Stomach smooth muscle (tissue), 2 donors: Measurements from ENCODE around the gene LNX2.

Source experiments
- H3K27ac ChIP-seq: one replicate; pipeline ENCODE4 v1.7.0; 2013; ENCODE audit warnings: mild to moderate bottlenecking, low read length, inconsistent platforms
- H3K27me3 ChIP-seq, 2 donors: one replicate each; pipeline ENCODE4 v1.7.0; 2013; ENCODE audit warnings: low read length in 2 of 2; ENCODE audit not compliant: insufficient read depth in 2 of 2, control insufficient read depth in 1 of 2
- H3K36me3 ChIP-seq, 2 donors: one replicate each; pipeline ENCODE4 v1.7.0; 2013; ENCODE audit warnings: low read length in 2 of 2; ENCODE audit not compliant: control insufficient read depth in 2 of 2, insufficient read depth in 2 of 2
- H3K4me1 ChIP-seq: one replicate; pipeline ENCODE4 v1.7.0; 2013; ENCODE audit warnings: low read length; ENCODE audit not compliant: control insufficient read depth, insufficient read depth
- H3K4me3 ChIP-seq, 2 donors: one replicate each; pipeline ENCODE4 v1.7.0; 2013; ENCODE audit warnings: low read length in 2 of 2
- H3K9ac ChIP-seq, 2 donors: one replicate each; pipeline ENCODE4 v1.7.0; 2013; ENCODE audit warnings: low read length in 2 of 2, mild to moderate bottlenecking in 1 of 2
- H3K9me3 ChIP-seq, 2 donors: one replicate each; pipeline ENCODE4 v1.7.0; 2013; ENCODE audit warnings: low read length in 2 of 2; ENCODE audit not compliant: control insufficient read depth in 2 of 2
- donor health status: healthy.
- donor health status: Pancreatic carcinoma.

Gene LNX2

DNA sequence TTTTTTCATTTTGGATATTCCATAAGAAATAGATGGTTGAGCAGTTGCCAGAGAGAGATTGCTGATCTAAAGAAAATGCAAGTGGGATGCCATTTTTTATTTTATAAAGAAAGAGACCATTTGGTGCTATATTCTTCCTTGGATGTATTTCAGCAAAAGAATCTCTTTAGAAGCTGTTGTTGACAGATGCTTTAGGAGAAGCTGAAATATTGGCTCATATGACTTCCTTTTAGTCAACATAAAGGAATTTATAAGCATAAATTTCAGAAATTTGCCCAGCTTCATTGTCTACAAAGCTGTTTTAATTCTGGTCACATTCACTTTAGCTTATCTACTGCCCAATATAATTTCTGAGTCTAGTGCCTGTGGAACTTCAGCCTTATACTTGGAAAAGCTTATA lies 38.2 kb upstream of the LNX2 start:
- no peaks in the 10 kb centered on the region for H3K9me3 ChIP-seq
- no peak overlapping the region for H3K4me3 ChIP-seq
- no peaks in the 10 kb centered on the region for H3K27me3 ChIP-seq
- H3K9ac ChIP-seq = no peak overlapping the region
- H3K36me3 ChIP-seq = peaks cover 2 to 4% of the 10 kb centered on the region in 2 donors
- no peak overlapping the region for H3K27ac ChIP-seq
- H3K4me1 ChIP-seq = no peaks in the 10 kb centered on the region

- peaks cover 2 to 4% of the 10 kb centered on the region in 2 donors for H3K36me3 ChIP-seq
- H3K9me3 ChIP-seq = no peaks in the 10 kb centered on the region
- H3K4me1 ChIP-seq = no peaks in the 10 kb centered on the region
- no peak overlapping the region for H3K27ac ChIP-seq
- H3K27me3 ChIP-seq = no peaks in the 10 kb centered on the region
- H3K4me3 ChIP-seq = no peak overlapping the region
- no peak overlapping the region for H3K9ac ChIP-seq
These were observed 37.4 kb upstream of the LNX2 start for GRCh38 chr13:27657724-27658123.

DNA sequence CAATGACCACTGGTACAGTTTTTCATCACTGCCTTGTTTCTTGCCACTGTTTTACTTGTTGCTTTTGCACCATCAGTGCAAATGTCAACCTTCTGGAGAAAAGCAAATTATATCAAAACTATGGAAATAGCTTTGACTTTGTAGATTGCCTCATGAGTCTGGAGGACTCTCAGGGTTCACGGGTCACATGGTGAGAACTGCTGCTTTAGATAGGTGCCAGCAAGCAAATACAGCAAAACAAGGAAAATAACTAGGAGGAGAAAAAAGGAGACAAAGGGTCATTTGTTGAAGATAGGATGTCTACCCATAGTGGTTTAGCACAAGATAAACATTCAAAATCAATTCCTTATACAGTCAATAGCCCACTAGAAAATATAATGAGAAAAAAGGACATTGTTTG lies 34.5 kb upstream of the LNX2 start:
- H3K4me3 ChIP-seq = no peak overlapping the region
- peaks cover 7% of the 10 kb centered on the region in 2 donors for H3K9me3 ChIP-seq
- H3K36me3 ChIP-seq = peaks cover 7 to 14% of the 10 kb centered on the region in 2 donors
- no peaks in the 10 kb centered on the region for H3K4me1 ChIP-seq
- no peak overlapping the region for H3K9ac ChIP-seq
- no peaks in the 10 kb centered on the region for H3K27me3 ChIP-seq
- no peak overlapping the region for H3K27ac ChIP-seq

- Histone ChIP-seq H3K9me3 (peaks cover 7 to 9% of the 10 kb centered on the region in 2 donors), H3K9ac (no peak overlapping the region), H3K36me3 (peaks cover 10 to 15% of the 10 kb centered on the region in 2 donors), H3K27ac (no peak overlapping the region), H3K4me3 (no peak overlapping the region), H3K4me1 (no peaks in the 10 kb centered on the region), H3K27me3 (no peaks in the 10 kb centered on the region)
These were observed 33.7 kb upstream of the LNX2 start for GRCh38 chr13:27654059-27654458.

DNA sequence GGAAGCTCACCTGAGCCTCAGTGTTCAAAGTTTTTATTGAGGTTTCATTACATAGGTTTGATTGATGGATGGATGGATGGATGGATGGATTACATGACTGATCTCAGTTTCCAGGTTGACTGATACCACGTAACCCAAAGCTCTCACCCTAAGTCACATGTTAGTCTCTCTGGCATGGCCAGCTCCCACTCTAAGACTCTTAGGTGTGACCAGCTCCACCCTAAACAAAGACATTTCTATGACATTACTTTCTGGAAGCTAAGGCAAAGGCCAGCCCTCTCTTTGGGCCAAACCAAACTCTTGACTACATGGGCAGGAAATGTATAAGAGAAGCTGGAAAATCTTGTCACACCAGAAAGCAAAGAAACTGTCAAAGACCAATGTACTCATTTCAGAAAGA lies 30.0 kb upstream of the LNX2 start:
- H3K9me3 ChIP-seq = peaks cover 7 to 9% of the 10 kb centered on the region in 2 donors
- no peak overlapping the region for H3K27ac ChIP-seq
- H3K4me1 ChIP-seq = peaks cover 3% of the 10 kb centered on the region
- H3K36me3 ChIP-seq = peaks cover 10 to 21% of the 10 kb centered on the region in 2 donors
- peak overlapping the region in 1 of 2 donors; percentile 34 for H3K4me3 ChIP-seq
- no peaks in the 10 kb centered on the region for H3K27me3 ChIP-seq
- H3K9ac ChIP-seq = no peak overlapping the region

DNA sequence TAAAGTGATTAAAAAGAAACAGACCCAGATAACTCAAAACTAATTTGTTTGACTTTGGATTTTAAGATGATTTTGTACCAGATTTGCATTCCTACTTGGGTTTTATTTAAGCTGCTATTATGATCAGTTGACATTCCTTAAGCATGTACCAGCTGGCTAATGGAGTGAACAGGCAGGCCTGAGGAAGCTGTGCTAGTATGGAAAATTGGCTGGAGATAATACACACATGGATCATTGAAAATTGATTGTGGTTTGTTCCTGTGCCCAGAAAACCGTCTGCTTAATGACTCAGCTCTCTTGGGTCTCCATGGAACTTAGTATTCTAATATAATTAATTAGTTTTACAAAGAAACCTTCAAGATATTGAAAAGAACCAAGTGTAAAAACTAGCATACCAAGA lies 24.0 kb upstream of the LNX2 start:
- no peaks in the 10 kb centered on the region for H3K9me3 ChIP-seq
- no peak overlapping the region for H3K4me3 ChIP-seq
- no peak overlapping the region for H3K9ac ChIP-seq
- no peak overlapping the region for H3K27ac ChIP-seq
- H3K36me3 ChIP-seq = peaks cover 0 to 6% of the 10 kb centered on the region in 2 donors
- H3K27me3 ChIP-seq = no peaks in the 10 kb centered on the region
- peaks cover 5% of the 10 kb centered on the region for H3K4me1 ChIP-seq

- no peaks in the 10 kb centered on the region for H3K27me3 ChIP-seq
- peak overlapping the region; percentile 0 for H3K27ac ChIP-seq
- H3K4me3 ChIP-seq = no peak overlapping the region
- no peak overlapping the region for H3K9ac ChIP-seq
- peaks cover 7% of the 10 kb centered on the region for H3K4me1 ChIP-seq
- H3K36me3 ChIP-seq = peaks cover 0 to 2% of the 10 kb centered on the region in 2 donors
- no peaks in the 10 kb centered on the region for H3K9me3 ChIP-seq
These were observed 23.2 kb upstream of the LNX2 start for GRCh38 chr13:27643334-27644132.

GRCh38 chr13:27641711-27642502 lies 21.6 kb upstream of the LNX2 start:
- no peak overlapping the region for H3K4me3 ChIP-seq
- H3K36me3 ChIP-seq = no peaks in the 10 kb centered on the region
- peaks cover 14% of the 10 kb centered on the region for H3K4me1 ChIP-seq
- no peaks in the 10 kb centered on the region for H3K9me3 ChIP-seq
- H3K27me3 ChIP-seq = no peaks in the 10 kb centered on the region
- H3K27ac ChIP-seq = no peak overlapping the region
- H3K9ac ChIP-seq = no peak overlapping the region

DNA sequence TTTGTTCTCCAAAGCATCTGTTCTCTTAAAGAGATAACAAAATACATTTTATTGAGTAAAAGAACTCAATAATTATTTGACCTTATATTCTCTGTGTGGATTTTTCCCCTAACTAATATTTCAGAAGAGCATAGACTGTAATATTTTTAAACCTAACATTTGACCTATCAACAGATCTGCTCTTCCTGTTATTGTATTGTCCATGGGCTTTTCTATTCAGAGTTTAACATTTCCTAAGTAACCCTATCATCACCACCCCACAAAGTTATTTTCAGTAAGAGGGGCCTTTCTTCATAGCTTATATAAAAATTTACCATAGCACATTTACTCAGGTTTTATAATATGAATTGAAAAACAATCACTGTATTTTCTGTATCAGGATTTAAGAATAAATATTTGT lies 18.9 kb upstream of the LNX2 start:
- Histone ChIP-seq H3K36me3 (no peaks in the 10 kb centered on the region), H3K27ac (peak overlapping the region; percentile 42), H3K4me3 (no peak overlapping the region)

GRCh38 chr13:27638521-27638920 lies 18.2 kb upstream of the LNX2 start:
- Histone ChIP-seq H3K27me3 (no peaks in the 10 kb centered on the region), H3K27ac (peak overlapping the region; percentile 26), H3K4me1 (peaks cover 9% of the 10 kb centered on the region), H3K9me3 (no peaks in the 10 kb centered on the region), H3K9ac (no peak overlapping the region), H3K36me3 (no peaks in the 10 kb centered on the region), H3K4me3 (no peak overlapping the region)

More for the DNA sequence above, 18.9 kb upstream of the LNX2 start:
- H3K9me3 ChIP-seq = no peaks in the 10 kb centered on the region
- H3K4me1 ChIP-seq = peaks cover 10% of the 10 kb centered on the region
- no peak overlapping the region for H3K9ac ChIP-seq
- no peaks in the 10 kb centered on the region for H3K27me3 ChIP-seq
